ENCODE measurements around the gene B3GNT2. TPM values are rescaled to one million over a fixed set of nuclear protein-coding genes. Genes with fewer than 3 reads are reported as not detected.
A peak's percentile ranks its signal among the peaks of the same experiment; 100 is the strongest.

The B3GNT2 gene
- total and polyA plus RNA-seq, 7 experiments from 2014 or later, result 16.3 to 37.0 (median 20.3) TPM

DNA sequence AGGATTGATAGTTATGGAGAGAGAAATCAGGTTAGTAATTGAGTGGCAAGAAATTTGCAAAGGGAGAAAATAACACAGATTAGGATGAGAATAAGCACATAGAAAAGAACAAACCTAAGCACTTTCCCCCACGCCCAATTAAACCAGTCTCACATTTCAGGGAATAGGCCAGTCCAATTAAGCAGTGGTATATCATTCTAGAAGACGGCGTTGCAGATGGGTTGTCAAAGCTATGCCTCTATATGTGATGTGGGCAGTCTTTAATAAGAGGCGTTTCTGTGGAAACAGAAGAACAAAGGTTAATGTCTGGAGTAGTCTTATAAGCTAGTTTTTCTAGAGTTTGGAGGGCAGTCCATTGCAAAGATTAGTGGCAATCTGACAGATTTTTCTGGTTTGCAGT is 61.6 kb downstream of the B3GNT2 start:
- CTCF ChIA-PET, result no interaction called here
- H3K4me1 Mint-ChIP-seq, result no peaks in the 10 kb centered on the region
- POLR2A ChIA-PET, result interaction anchor here (0.7 kb wide), 1 partner anchor 16 kb away, joined by 3 read pairs; no protein-coding TSS in a partner anchor

GRCh38 chr2:62263076-62263715 is 67.3 kb downstream of the B3GNT2 start:
- no peak overlapping the region for H3K4me3 ChIP-seq (ENCODE audit: low read length)
- H3K4me3 Mint-ChIP-seq, result no peak overlapping the region
- H3K36me3 Mint-ChIP-seq, result no peaks in the 10 kb centered on the region
- no peak overlapping the region for H3K27ac ChIP-seq (ENCODE audit: low read depth, low read length)
- ATAC-seq (no peak), DNase-seq (no peak)
- no peak overlapping the region for H3K27ac Mint-ChIP-seq
- H3K4me1 ChIP-seq (ENCODE audit: control insufficient read depth in 2 of 2, insufficient read depth in 2 of 2, low read length in 2 of 2), result no peaks in the 10 kb centered on the region
- no peaks in the 10 kb centered on the region for H3K27me3 ChIP-seq (ENCODE audit: control insufficient read depth in 2 of 2, insufficient read depth in 2 of 2, low read length in 2 of 2)
- CTCF ChIA-PET, result no interaction called here
- POLR2A ChIA-PET, result no interaction called here
- no peaks in the 10 kb centered on the region for H3K36me3 ChIP-seq (ENCODE audit: control insufficient read depth in 2 of 3, insufficient read depth in 3 of 3, low read length in 3 of 3)
- H3K9me3 Mint-ChIP-seq, result peaks cover 0 to 7% (median 0%) of the 10 kb centered on the region in 11 donors
- peaks cover 0 to 5% (median 0%) of the 10 kb centered on the region in 5 donors for H3K27me3 Mint-ChIP-seq
- intact Hi-C loops (cut with micrococcal nuclease), result no loop called here
- no peaks in the 10 kb centered on the region for H3K9me3 ChIP-seq (ENCODE audit: control insufficient read depth in 2 of 3, low read length in 3 of 3)
- peaks cover 0 to 3% (median 0%) of the 10 kb centered on the region in 7 donors for H3K4me1 Mint-ChIP-seq

More for the DNA sequence above, 61.6 kb downstream of the B3GNT2 start:
- ATAC-seq (no peak), DNase-seq (no peak)
- H3K27ac Mint-ChIP-seq, result no peak overlapping the region
- no peaks in the 10 kb centered on the region for H3K36me3 ChIP-seq (ENCODE audit: control insufficient read depth in 2 of 3, insufficient read depth in 3 of 3, low read length in 3 of 3)
- no peaks in the 10 kb centered on the region for H3K27me3 Mint-ChIP-seq
- peaks cover 0 to 2% (median 0%) of the 10 kb centered on the region in 5 donors for H3K36me3 Mint-ChIP-seq
- H3K4me3 ChIP-seq (ENCODE audit: low read length), result no peak overlapping the region
- H3K9me3 Mint-ChIP-seq, result no peaks in the 10 kb centered on the region
- no peaks in the 10 kb centered on the region for H3K4me1 ChIP-seq (ENCODE audit: control insufficient read depth in 2 of 2, insufficient read depth in 2 of 2, low read length in 2 of 2)
- intact Hi-C loops (cut with micrococcal nuclease), result no loop called here
- H3K27me3 ChIP-seq (ENCODE audit: control insufficient read depth in 2 of 2, insufficient read depth in 2 of 2, low read length in 2 of 2), result no peaks in the 10 kb centered on the region
- H3K27ac ChIP-seq (ENCODE audit: low read depth, low read length), result no peak overlapping the region
- no peak overlapping the region for H3K4me3 Mint-ChIP-seq
- no peaks in the 10 kb centered on the region for H3K9me3 ChIP-seq (ENCODE audit: control insufficient read depth in 2 of 3, low read length in 3 of 3)

GRCh38 chr2:62264186-62264585 is 68.3 kb downstream of the B3GNT2 start:
- no peak for ATAC-seq
- Histone ChIP-seq H3K4me1 (ENCODE audit: control insufficient read depth in 2 of 2, insufficient read depth in 2 of 2, low read length in 2 of 2) (no peaks in the 10 kb centered on the region), H3K9me3 (ENCODE audit: control insufficient read depth in 2 of 3, low read length in 3 of 3) (no peaks in the 10 kb centered on the region), H3K27me3 (ENCODE audit: control insufficient read depth in 2 of 2, insufficient read depth in 2 of 2, low read length in 2 of 2) (no peaks in the 10 kb centered on the region), H3K36me3 (ENCODE audit: control insufficient read depth in 2 of 3, insufficient read depth in 3 of 3, low read length in 3 of 3) (no peaks in the 10 kb centered on the region), H3K27ac (ENCODE audit: low read depth, low read length) (no peak overlapping the region), H3K4me3 (ENCODE audit: low read length) (no peak overlapping the region)
- Mint-ChIP-seq H3K9me3 (peaks cover 0 to 11% (median 0%) of the 10 kb centered on the region in 11 donors), H3K27ac (no peak overlapping the region), H3K36me3 (no peaks in the 10 kb centered on the region), H3K27me3 (peaks cover 0 to 5% (median 0%) of the 10 kb centered on the region in 5 donors), H3K4me3 (no peak overlapping the region), H3K4me1 (peaks cover 0 to 3% (median 0%) of the 10 kb centered on the region in 7 donors)
- intact Hi-C loops (cut with micrococcal nuclease), result no loop called here
- ChIA-PET POLR2A (no interaction called here), CTCF (no interaction called here)
- no peak for DNase-seq

- no peaks in the 10 kb centered on the region for H3K9me3 ChIP-seq (ENCODE audit: control insufficient read depth in 2 of 3, low read length in 3 of 3)
- Mint-ChIP-seq H3K36me3 (no peaks in the 10 kb centered on the region), H3K27ac (peak overlapping the region in 1 of 9 donors; percentile 19), H3K4me1 (peaks cover 0 to 3% (median 0%) of the 10 kb centered on the region in 7 donors), H3K4me3 (no peak overlapping the region), H3K9me3 (peaks cover 0 to 13% (median 0%) of the 10 kb centered on the region in 11 donors), H3K27me3 (peaks cover 0 to 5% (median 0%) of the 10 kb centered on the region in 5 donors)
- ChIA-PET CTCF (interaction anchor here (0.7 kb wide), 1 partner anchor 1124 kb away, joined by 7 read pairs; no protein-coding TSS in a partner anchor), POLR2A (no interaction called here)
- intact Hi-C loops (cut with micrococcal nuclease), result no loop called here
- no peaks in the 10 kb centered on the region for H3K27me3 ChIP-seq (ENCODE audit: control insufficient read depth in 2 of 2, insufficient read depth in 2 of 2, low read length in 2 of 2)
- DNase-seq (no peak), ATAC-seq (no peak)
- H3K4me1 ChIP-seq (ENCODE audit: control insufficient read depth in 2 of 2, insufficient read depth in 2 of 2, low read length in 2 of 2), result no peaks in the 10 kb centered on the region
- no peak overlapping the region for H3K4me3 ChIP-seq (ENCODE audit: low read length)
- no peaks in the 10 kb centered on the region for H3K36me3 ChIP-seq (ENCODE audit: control insufficient read depth in 2 of 3, insufficient read depth in 3 of 3, low read length in 3 of 3)
- no peak overlapping the region for H3K27ac ChIP-seq (ENCODE audit: low read depth, low read length)
These were observed 69.2 kb downstream of the B3GNT2 start for GRCh38 chr2:62265106-62265505.

- DNase-seq, result no peak
- Histone ChIP-seq H3K4me3 (ENCODE audit: low read length) (no peak overlapping the region), H3K27me3 (ENCODE audit: control insufficient read depth in 2 of 2, insufficient read depth in 2 of 2, low read length in 2 of 2) (no peaks in the 10 kb centered on the region), H3K27ac (ENCODE audit: low read depth, low read length) (no peak overlapping the region), H3K9me3 (ENCODE audit: control insufficient read depth in 2 of 3, low read length in 3 of 3) (no peaks in the 10 kb centered on the region), H3K36me3 (ENCODE audit: control insufficient read depth in 2 of 3, insufficient read depth in 3 of 3, low read length in 3 of 3) (no peaks in the 10 kb centered on the region), H3K4me1 (ENCODE audit: control insufficient read depth in 2 of 2, insufficient read depth in 2 of 2, low read length in 2 of 2) (no peaks in the 10 kb centered on the region)
- ChIA-PET CTCF (no interaction called here), POLR2A (no interaction called here)
- intact Hi-C loops (cut with micrococcal nuclease), result no loop called here
- H3K27me3 Mint-ChIP-seq, result peaks cover 0 to 5% (median 0%) of the 10 kb centered on the region in 5 donors
- no peak overlapping the region for H3K27ac Mint-ChIP-seq
- H3K4me1 Mint-ChIP-seq, result peaks cover 0 to 3% (median 0%) of the 10 kb centered on the region in 7 donors
- ATAC-seq, result no peak
- no peak overlapping the region for H3K4me3 Mint-ChIP-seq
- H3K36me3 Mint-ChIP-seq, result no peaks in the 10 kb centered on the region
- peaks cover 0 to 13% (median 0%) of the 10 kb centered on the region in 11 donors for H3K9me3 Mint-ChIP-seq
These were observed 70.6 kb downstream of the B3GNT2 start for GRCh38 chr2:62266433-62267038.

DNA sequence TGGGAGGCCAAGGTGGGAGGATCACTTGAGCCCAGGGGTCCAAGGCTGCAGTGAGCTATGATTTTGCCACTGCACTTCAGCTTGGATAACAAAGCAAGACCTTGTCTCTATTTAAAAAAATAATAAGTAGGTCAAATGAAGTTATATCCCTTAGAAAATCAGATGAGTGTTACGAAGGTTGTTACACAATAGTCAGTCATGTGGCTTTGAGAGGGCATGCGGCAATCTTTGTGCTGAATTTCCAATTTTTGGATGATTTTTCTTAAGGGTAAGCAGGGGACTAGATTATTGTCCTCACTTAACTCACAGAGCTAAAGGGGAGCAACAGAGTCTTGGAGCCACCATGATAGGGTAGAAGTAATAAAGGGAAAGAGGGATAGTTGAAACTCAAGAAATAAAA is 71.8 kb downstream of the B3GNT2 start:
- no peaks in the 10 kb centered on the region for H3K4me1 ChIP-seq (ENCODE audit: control insufficient read depth in 2 of 2, insufficient read depth in 2 of 2, low read length in 2 of 2)
- Mint-ChIP-seq H3K27ac (no peak overlapping the region), H3K27me3 (peaks cover 0 to 5% (median 0%) of the 10 kb centered on the region in 5 donors), H3K4me1 (peaks cover 0 to 3% (median 0%) of the 10 kb centered on the region in 7 donors), H3K4me3 (no peak overlapping the region), H3K36me3 (peaks cover 0 to 1% (median 0%) of the 10 kb centered on the region in 5 donors), H3K9me3 (peaks cover 0 to 13% (median 0%) of the 10 kb centered on the region in 11 donors)
- ATAC-seq, result no peak
- no peak overlapping the region for H3K27ac ChIP-seq (ENCODE audit: low read depth, low read length)
- no peak overlapping the region for H3K4me3 ChIP-seq (ENCODE audit: low read length)
- ChIA-PET CTCF (no interaction called here), POLR2A (no interaction called here)
- H3K9me3 ChIP-seq (ENCODE audit: control insufficient read depth in 2 of 3, low read length in 3 of 3), result no peaks in the 10 kb centered on the region
- H3K36me3 ChIP-seq (ENCODE audit: control insufficient read depth in 2 of 3, insufficient read depth in 3 of 3, low read length in 3 of 3), result no peaks in the 10 kb centered on the region
- H3K27me3 ChIP-seq (ENCODE audit: control insufficient read depth in 2 of 2, insufficient read depth in 2 of 2, low read length in 2 of 2), result no peaks in the 10 kb centered on the region
- intact Hi-C loops (cut with micrococcal nuclease), result no loop called here
- DNase-seq, result no peak
